CD4-positive, alpha-beta T cell treated with Interleukin-15 for 1 hour (primary cell): ENCODE results near the gene AK3.

Experiments
- DNase-seq: peaks from one replicate; pipeline ENCODE4 v3.0.0-alpha.2; 2020

AK3 gene

DNA sequence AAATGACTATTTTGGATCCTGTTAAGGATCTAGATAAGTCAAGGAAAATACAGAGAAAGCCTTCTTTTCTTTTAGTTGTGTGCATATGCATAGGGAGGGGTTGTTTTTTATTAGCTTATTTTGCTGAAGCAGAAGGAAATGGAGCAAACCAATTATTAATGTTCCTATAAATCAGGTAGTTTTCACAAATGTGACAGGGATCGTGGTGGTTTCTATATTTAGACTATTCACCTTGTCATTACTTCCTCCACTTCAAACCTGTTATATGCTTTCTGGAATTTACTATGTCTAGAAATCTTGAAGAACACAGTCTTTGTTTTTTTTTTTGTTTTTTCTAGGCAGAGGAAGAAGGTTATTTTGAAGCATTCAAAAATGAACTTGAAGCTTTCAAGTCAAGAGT lies 39.5 kb downstream of the AK3 start:
- DNase-seq: no peak

- DNase-seq: no peak
Observed at GRCh38 chr9:4700932-4701331, 40.1 kb downstream of the AK3 start.

DNA sequence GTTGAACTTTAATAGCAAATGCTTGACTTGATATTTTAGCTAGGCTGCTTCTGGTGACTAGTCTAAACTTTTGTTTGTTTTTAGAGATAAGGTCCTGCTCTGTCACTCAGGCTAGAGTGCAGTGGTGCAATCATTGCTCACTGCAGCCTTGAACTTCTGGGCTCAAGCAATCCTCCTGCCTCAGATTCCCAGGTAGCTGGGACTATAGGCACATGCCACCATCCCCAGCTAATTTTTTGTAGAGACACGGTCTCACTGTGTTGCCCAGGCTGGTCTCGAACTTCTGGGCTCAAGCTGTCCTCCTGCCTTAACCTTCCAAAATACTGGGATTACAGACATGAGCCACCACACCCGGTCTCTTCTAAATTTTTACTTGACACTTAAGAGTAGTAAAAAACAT lies 40.9 kb downstream of the AK3 start:
- no peak for DNase-seq

DNA sequence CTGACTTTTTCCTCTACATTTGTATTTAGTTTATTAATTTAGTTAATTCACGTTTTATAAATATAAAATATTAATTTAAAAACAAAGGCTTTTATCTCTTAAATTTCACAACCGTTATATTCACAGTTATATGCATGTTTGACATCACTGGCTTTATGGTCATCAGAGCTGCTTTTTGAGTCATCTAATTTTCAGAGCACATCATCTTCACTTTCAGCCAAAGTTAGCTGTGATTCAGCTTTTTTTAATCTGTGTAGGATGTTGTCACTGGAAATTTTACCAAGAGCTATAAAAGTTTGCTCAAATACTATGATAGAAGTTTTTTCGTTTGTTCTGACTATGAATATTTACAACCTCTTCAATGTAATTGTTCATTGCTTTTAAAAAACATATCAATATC lies 49.2 kb downstream of the AK3 start:
- DNase-seq: no peak

GRCh38 chr9:4690144-4690543 lies 50.9 kb downstream of the AK3 start:
- no peak for DNase-seq

- DNase-seq: no peak
Observed at GRCh38 chr9:4689687-4690104, 51.3 kb downstream of the AK3 start.

- DNase-seq: no peak
Observed at GRCh38 chr9:4689021-4689420, 52.0 kb downstream of the AK3 start.

DNA sequence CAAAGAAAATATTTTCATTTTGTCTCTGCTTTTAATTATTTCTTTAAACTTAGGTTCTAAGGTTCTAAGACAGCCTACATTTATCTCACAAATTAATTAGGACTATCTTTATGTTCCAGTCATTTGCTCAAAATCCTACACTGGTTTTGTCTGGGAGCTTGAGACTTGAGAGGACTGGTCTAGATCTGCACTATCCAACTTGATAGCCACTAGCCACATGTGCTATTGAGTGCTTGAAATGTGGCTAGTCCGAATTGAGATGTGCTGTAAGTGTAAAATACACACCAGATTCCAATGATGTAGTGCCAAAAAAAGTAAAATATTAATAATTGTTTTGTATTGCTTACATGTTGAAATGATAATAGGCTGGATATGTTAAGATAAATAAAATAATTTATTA lies 54.4 kb downstream of the AK3 start:
- DNase-seq: no peak

DNA sequence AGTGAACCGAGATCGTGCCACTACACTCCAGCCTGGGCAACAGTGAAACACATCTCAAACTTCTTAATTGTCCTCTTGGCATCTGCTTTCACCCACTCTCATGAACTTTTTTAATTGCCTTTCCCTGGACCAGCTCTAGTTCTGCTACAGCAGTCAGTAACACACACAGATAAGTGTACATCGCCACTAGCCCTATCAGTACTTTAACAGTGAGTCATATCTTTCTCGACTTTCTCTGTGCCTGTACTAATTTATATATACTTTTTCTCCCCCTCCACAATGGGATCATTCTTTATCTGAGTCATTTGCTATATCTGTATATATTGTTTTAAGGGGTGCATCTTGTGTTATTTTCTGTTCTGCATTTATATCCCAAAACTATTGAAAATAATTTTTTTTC lies 54.9 kb downstream of the AK3 start:
- no peak for DNase-seq

DNA sequence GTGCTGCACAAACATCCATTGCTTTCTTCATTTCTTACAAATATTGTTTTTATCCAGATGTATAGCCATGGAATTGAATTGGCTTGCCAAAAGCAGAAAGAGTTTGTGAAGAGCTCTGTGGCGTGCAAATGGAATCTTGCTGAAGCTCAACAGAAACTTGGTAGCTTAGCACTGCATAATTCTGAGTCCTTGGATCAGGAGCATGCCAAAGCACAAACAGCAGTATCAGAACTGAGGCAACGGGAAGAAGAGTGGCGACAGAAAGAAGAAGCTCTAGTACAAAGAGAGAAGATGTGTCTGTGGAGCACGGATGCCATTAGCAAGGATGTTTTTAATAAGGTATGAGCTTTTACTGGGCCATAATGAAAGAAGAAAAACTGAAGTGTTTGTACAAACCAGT lies 56.2 kb downstream of the AK3 start:
- DNase-seq: no peak

DNA sequence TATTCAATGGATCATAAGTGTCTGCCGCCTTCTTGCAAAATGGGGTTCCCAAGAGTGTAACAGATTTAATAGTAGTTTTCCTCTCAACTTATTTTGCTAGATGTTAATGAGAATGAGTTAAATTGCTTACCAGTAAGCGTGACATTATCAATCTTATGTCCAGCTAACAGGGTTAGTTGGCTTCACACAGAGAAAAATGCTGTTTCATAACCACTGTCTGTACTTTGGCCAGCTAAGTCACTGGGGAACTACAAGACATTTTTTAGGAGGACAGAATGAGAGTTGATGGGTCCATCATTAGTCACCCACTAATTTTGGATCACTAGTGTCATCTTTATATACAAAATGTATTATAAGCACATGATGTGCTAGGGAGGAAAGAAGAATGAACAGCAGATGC lies 60.3 kb downstream of the AK3 start:
- no peak for DNase-seq

- no peak for DNase-seq
Observed at GRCh38 chr9:4680173-4680525, 60.9 kb downstream of the AK3 start.

DNA sequence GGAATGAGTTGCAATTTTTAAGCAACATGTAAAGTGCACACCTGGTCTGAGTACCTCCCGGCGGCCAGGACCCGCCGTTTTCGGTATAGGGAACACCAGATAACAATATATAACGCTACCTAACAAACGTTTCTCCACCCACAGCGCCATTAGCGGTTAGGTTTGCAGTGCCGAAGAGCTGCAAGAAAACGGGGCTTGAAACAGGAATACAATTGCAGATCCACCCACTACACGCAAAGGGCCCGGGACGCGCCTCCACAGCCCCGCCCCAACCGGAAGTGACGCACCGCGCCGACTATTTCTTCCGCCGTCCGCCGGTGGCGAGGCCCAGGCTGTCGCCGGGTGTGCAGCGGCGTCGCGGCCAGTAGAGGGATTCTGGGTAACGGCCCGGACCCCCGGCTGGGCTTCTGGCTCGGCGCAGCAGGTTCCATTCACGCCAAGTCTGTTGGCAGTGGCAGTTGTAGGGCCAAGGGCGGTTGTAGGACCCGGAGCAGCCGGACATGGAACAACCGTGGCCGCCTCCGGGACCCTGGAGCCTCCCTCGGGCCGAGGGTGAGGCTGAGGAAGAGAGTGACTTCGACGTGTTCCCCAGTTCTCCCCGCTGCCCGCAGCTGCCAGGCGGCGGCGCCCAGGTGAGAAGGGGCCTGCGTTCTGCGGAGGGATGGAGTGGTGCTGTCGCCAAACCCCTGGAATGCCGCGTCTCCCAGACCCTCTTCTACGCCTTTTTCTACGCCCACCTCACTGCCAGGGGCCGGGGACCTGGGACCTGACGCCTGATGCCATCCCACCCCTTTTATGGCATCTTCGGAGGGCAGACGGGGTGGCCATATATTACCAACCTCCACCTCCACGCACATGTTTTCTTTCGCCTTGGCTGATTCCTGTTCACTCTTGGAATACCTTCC lies 61.5 kb downstream of the AK3 start, which contains the start of gene CDC37L1:
TSS of gene CDC37L1 (plus strand) at position 302 of the 905 bp plus-strand sequence. CDS start at position 501, 199 bp downstream.
- peak; percentile 98 for DNase-seq

DNA sequence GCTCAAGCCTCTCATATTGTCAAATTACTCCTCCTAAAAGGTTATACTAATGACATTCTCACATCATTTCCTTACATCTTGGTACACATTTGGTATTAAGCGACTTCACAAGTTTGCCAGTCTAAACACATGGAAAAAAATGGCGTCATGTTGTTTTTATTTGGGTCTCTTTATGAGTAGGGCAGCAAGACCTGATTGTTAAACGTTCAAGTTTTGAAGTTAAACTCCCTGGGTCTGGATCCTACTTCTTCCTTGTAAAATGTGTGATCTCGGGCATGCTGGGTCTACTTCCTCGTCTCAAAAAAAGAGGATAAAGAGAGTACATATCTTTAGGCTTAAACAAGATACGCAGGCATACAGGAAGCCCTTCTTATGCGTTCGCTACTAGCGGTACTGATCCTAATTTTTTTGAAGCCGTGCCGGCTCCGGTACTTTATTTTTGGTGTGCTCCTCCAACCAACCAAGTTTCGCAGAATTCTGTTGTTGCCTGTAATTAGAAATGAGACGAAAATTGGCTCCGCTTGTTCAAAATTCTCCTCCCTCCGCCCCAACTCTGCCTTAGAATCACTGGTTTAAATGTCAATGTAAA lies 62.2 kb downstream of the AK3 start:
- no peak for DNase-seq

DNA sequence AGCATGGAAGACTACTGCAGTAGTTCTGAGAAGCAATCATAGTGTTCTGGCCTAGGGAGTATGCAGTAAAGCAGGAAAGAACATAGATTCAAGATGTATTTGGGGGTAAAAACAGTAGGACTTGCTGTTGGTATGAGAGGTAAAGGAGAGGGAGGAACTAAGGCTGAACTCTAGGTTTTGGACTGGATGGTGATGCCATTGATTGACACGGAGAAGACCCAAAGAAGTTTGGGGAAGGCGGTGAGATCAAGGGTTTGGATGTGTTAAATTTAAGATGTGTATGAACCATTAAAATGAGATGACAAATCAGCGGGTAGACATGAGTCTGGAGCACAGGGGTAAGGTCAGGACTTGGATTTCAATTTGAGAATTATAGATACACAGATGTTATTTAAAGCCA lies 63.6 kb downstream of the AK3 start:
- no peak for DNase-seq

GRCh38 chr9:4674783-4675182 lies 66.2 kb downstream of the AK3 start:
- DNase-seq: no peak

- no peak for DNase-seq
Observed at GRCh38 chr9:4671737-4672136, 69.3 kb downstream of the AK3 start.

GRCh38 chr9:4670591-4670990 lies 70.4 kb downstream of the AK3 start:
- no peak for DNase-seq

- no peak for DNase-seq
Observed at GRCh38 chr9:4669890-4670289, 71.1 kb downstream of the AK3 start.

- DNase-seq: no peak
Observed at GRCh38 chr9:4668604-4669003, 72.4 kb downstream of the AK3 start.

- DNase-seq: no peak
Observed at GRCh38 chr9:4667681-4668080, 73.3 kb downstream of the AK3 start.

DNA sequence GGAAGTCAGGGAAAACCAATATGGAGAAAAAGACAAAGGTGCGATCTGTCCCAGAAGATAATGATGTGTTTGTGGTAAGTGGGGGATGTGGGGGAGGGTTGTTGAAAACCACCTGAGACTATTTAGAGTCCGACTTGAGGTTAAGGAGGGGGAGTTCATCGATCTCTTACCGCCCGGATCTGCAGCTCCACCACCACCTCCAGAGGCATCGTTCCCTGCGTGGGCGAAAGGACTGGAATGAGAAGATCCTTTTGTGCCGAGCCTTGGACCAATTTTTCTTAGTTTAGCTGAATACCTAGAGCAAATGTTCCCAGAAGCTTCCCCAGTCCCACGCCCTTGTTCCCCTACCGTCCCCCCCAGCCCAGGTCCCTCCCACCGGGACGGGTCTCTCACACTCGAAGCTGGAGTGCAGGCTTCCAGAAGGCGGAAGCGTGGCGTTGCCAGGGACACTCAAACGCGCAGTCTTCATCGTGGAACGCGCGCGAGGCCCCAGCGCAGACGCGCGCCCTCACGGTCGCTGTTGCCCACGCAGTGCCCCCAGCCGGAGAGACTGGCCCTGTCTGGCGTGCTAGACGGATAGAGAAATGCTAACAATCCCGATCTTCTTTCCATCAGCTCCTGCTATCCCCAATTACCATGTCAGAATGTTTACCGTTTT lies 74.8 kb downstream of the AK3 start, which contains the start of gene SPATA6L:
TSS of gene SPATA6L (minus strand) at position 439 of the 658 bp plus-strand sequence. CDS start at position 209, 230 bp downstream.
- peak; percentile 42 for DNase-seq

DNA sequence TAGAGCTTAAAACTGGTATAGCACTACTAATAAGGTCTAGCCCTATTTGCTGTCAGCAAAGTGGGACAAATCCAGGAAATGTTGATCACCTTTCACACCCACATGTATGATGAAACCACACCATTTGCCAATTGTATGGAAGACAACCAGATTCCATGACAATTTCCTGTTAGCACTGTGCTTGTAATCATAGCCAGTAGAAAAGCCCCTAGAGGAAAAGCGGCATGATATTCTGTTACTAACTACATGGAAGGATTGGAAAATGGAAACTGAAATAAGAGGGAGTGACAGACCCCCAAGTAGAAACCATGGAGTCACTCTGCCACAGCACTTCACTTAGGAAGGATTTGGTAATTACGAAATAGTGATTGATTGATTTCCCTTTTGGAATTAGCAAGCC lies 75.6 kb downstream of the AK3 start:
- DNase-seq: no peak

- DNase-seq: no peak
Observed at GRCh38 chr9:4663956-4664355, 77.0 kb downstream of the AK3 start.
